HG03280 (cell line): ENCODE results near the gene DNAJC5.
"Not testable (repeated sequence)": the region's sequence is repeated elsewhere in the genome, so short reads cannot be mapped to it uniquely, and the experiment has no call there.

ENCODE experiments used
- ATAC-seq: cut with Tn5 transposase; IDR thresholded peaks from one replicate; pipeline ENCODE4 v1.9.1; 2021; ENCODE audit warnings: mild to moderate bottlenecking, moderate library complexity; ENCODE audit not compliant: unreplicated experiment

The DNAJC5 gene

GRCh38 chr20:63966172-63966943 lies 71.4 kb downstream of the DNAJC5 start:
- ATAC-seq: no peak

- ATAC-seq: no peak
These were observed 72.0 kb downstream of the DNAJC5 start for GRCh38 chr20:63966944-63967322.

- no peak for ATAC-seq
These were observed 72.6 kb downstream of the DNAJC5 start for GRCh38 chr20:63967330-63968135.

- ATAC-seq: no peak
These were observed 73.4 kb downstream of the DNAJC5 start for GRCh38 chr20:63968136-63968927.

- no peak for ATAC-seq
These were observed 74.2 kb downstream of the DNAJC5 start for GRCh38 chr20:63968928-63969760.

- ATAC-seq: no peak
These were observed 75.2 kb downstream of the DNAJC5 start, which contains the start of gene ZNF512B for GRCh38 chr20:63969838-63970713. Gene ZNF512B, minus strand, starts transcription at chr20:63969930. Its CDS starts 1,980 bp downstream, at chr20:63967950.

- ATAC-seq: no peak
These were observed 75.9 kb downstream of the DNAJC5 start for GRCh38 chr20:63970714-63971431.

GRCh38 chr20:63971960-63972311 lies 77.0 kb downstream of the DNAJC5 start:
- not testable (repeated sequence) for ATAC-seq

GRCh38 chr20:63972312-63973159 lies 77.6 kb downstream of the DNAJC5 start:
- no peak for ATAC-seq

GRCh38 chr20:63973160-63973479 lies 78.2 kb downstream of the DNAJC5 start:
- ATAC-seq: no peak

- no peak for ATAC-seq
These were observed 78.9 kb downstream of the DNAJC5 start for GRCh38 chr20:63973636-63974401.

GRCh38 chr20:63974402-63975200 lies 79.7 kb downstream of the DNAJC5 start:
- ATAC-seq: no peak

- ATAC-seq: not testable (repeated sequence)
These were observed 81.6 kb downstream of the DNAJC5 start for GRCh38 chr20:63976511-63976910.

GRCh38 chr20:63976980-63977738 lies 82.2 kb downstream of the DNAJC5 start:
- ATAC-seq: no peak

- no peak for ATAC-seq
These were observed 82.9 kb downstream of the DNAJC5 start for GRCh38 chr20:63977739-63978276.
